Activated CD4-positive, alpha-beta memory T cell treated with anti-CD3 and anti-CD28 coated beads for 36 hours (primary cell): Measurements from ENCODE around the gene KCTD15. TPM values are rescaled to one million over a fixed set of nuclear protein-coding genes. Genes with fewer than 3 reads are reported as not detected.
"Not testable (repeated sequence)": the region's sequence is repeated elsewhere in the genome, so short reads cannot be mapped to it uniquely, and the experiment has no call there.

ENCODE experiments used
- CTCF ChIA-PET: fragments of 350-600 bp; sonication (Branson Sonifier 250); formaldehyde crosslinking; loops from one replicate; lab custom pipeline; 2021; ENCODE audit warnings: antibody characterized with exemption, inconsistent platforms; lab: Charles Lee
- POLR2A ChIA-PET: fragments of 350-600 bp; sonication (Branson Sonifier 250); formaldehyde crosslinking; loops from one replicate; lab custom pipeline; 2021; ENCODE audit warnings: antibody characterized with exemption; lab: Charles Lee
- DNase-seq: peaks from one replicate; pipeline ENCODE4 v3.0.0-alpha.2; 2020
- H3K27ac Mint-ChIP-seq: one replicate; pipeline ENCODE4 v1.8.0; 2021; ENCODE audit warnings: mixed read lengths
- H3K27me3 Mint-ChIP-seq: one replicate; pipeline ENCODE4 v1.8.0; 2021; ENCODE audit warnings: mixed read lengths
- H3K36me3 Mint-ChIP-seq: one replicate; pipeline ENCODE4 v1.8.0; 2021; ENCODE audit warnings: mixed read lengths
- H3K4me1 Mint-ChIP-seq: one replicate; pipeline ENCODE4 v1.8.0; 2021; ENCODE audit warnings: low read depth, mixed read lengths
- H3K4me3 Mint-ChIP-seq: one replicate; pipeline ENCODE4 v1.8.0; 2021; ENCODE audit warnings: mild to moderate bottlenecking, mixed read lengths
- H3K9me3 Mint-ChIP-seq: one replicate; pipeline ENCODE4 v1.8.0; 2021; ENCODE audit warnings: mixed read lengths
- intact Hi-C: fragments of 100-400 bp; cut with micrococcal nuclease; formaldehyde crosslinking; loops from one replicate; pipeline ENCODE4 v1.15.1; 2023
- total RNA-seq, 2 experiments: library from RNA; stranded (reverse); gene quantifications; one replicate each; pipeline ENCODE4 v1.2.3, GENCODE V29; 2021

Gene KCTD15
- total RNA-seq, 2 experiments from 2014 or later = 10.2 to 11.8 TPM

DNA sequence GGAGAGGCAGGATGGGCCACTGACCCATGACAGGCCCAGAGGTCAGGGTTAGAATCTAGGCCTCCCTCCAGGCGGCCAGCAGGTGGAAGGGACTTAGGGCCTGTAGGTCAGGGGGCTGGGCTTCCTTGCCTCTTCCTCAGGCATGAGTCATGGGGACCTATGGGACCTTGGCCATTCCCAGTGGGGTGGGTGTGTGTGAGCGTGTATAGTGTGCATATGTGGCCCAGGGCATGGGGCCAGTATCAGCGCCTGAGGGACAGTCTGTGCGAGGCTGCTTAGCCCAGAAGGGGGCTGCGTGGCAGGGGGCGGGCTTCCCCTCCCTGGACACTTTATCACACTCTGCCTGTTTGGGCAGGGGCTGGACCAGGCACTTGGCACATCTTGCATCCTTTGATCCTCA, 13.3 kb downstream of the KCTD15 start:
- CTCF ChIA-PET = interaction anchor here (1.0 to 1.1 kb wide), 2 partner anchors 15 to 188 kb away, joined by 4 to 5 read pairs; no protein-coding TSS in a partner anchor

DNA sequence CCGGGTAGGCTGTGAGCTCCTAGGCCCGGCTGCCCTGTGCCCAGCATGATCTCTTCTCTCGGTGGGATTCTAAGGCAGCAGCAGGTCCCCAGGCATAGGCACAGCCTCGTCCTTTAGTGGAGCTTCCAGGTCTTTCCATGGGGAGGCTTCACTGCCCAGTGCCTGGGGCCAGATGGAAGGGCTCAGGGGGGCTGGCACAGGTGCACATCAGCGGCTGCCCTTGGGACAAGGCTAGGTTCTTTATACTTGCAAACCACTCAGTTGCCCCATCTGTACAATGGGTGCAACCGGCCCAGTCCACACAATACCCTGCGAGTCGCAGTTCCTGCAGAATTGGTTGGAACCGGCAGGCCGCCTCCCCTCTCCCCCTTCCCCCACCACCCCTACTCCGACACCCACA, 14.2 kb downstream of the KCTD15 start:
- Mint-ChIP-seq H3K27me3 (no peaks in the 10 kb centered on the region), H3K4me3 (no peak overlapping the region), H3K36me3 (peaks cover 1% of the 10 kb centered on the region), H3K9me3 (no peaks in the 10 kb centered on the region), H3K27ac (no peak overlapping the region), H3K4me1 (peaks cover 6% of the 10 kb centered on the region)
- DNase-seq = no peak
- intact Hi-C loops = no loop called here
- ChIA-PET CTCF (interaction anchor here (1.0 to 1.1 kb wide), 2 partner anchors 16 to 187 kb away, joined by 4 to 5 read pairs; no protein-coding TSS in a partner anchor), POLR2A (no interaction called here)

More for the DNA sequence above, 13.3 kb downstream of the KCTD15 start:
- no peak overlapping the region for H3K4me3 Mint-ChIP-seq
- no peak overlapping the region for H3K27ac Mint-ChIP-seq
- DNase-seq = no peak
- intact Hi-C loops = no loop called here
- POLR2A ChIA-PET = no interaction called here
- H3K36me3 Mint-ChIP-seq = peaks cover 1% of the 10 kb centered on the region
- no peaks in the 10 kb centered on the region for H3K9me3 Mint-ChIP-seq
- H3K4me1 Mint-ChIP-seq = peaks cover 6% of the 10 kb centered on the region
- no peaks in the 10 kb centered on the region for H3K27me3 Mint-ChIP-seq

DNA sequence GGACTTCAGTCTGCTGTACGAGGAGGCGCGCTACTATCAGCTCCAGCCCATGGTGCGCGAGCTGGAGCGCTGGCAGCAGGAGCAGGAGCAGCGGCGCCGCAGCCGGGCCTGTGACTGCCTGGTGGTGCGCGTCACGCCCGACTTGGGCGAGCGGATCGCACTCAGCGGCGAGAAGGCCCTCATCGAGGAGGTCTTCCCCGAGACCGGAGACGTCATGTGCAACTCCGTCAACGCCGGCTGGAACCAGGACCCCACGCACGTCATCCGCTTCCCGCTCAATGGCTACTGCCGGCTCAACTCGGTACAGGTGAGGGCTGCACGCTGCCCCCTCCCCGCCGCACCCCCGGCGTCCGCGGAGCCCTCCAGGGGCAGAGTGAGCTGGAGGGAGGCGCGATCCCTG, 14.6 kb downstream of the KCTD15 start:
- H3K4me1 Mint-ChIP-seq = peaks cover 2% of the 10 kb centered on the region
- no peaks in the 10 kb centered on the region for H3K9me3 Mint-ChIP-seq
- intact Hi-C loops = no loop called here
- DNase-seq = no peak
- ChIA-PET CTCF (interaction anchor here (1.1 kb wide), 1 partner anchor 16 kb away, joined by 4 read pairs; no protein-coding TSS in a partner anchor), POLR2A (no interaction called here)
- H3K4me3 Mint-ChIP-seq = no peak overlapping the region
- H3K27ac Mint-ChIP-seq = no peak overlapping the region
- no peaks in the 10 kb centered on the region for H3K27me3 Mint-ChIP-seq
- peaks cover 1% of the 10 kb centered on the region for H3K36me3 Mint-ChIP-seq

DNA sequence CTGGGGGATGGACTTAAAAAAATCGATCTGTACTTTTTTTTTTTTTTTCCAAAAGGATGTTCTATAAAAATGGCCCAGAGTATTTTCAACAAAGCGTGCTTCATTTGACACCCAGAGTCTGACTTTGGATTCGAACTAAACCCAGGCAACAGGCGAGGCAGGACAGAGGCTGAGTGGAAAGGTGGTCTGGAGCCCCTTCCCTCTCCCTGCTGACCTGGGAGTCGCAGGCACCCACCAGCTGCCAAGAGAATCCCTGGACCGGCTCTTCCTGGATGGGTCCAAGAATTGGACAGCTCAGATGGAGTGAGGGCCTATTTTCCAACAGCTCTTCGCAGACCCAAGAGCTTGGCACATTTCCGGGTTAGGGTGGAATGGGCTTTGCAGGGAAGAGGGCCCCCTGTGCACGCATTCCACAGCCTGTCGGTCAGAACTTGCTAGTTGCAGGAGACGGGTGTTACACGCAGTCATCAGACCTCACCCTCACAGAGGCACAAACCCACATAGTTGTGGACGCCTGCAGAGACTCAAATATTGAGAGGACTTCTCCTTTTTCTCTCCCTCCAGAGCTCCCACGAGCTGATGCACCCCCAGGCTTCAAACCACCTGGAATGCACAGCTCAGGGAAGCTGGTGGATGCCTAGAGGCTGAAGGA, 15.2 kb downstream of the KCTD15 start:
- intact Hi-C loops = no loop called here
- no peak overlapping the region for H3K4me3 Mint-ChIP-seq
- CTCF ChIA-PET = no interaction called here
- no peaks in the 10 kb centered on the region for H3K27me3 Mint-ChIP-seq
- H3K27ac Mint-ChIP-seq = no peak overlapping the region
- H3K9me3 Mint-ChIP-seq = no peaks in the 10 kb centered on the region
- no peaks in the 10 kb centered on the region for H3K4me1 Mint-ChIP-seq
- H3K36me3 Mint-ChIP-seq = peaks cover 1% of the 10 kb centered on the region
- no peak for DNase-seq
- POLR2A ChIA-PET = no interaction called here

DNA sequence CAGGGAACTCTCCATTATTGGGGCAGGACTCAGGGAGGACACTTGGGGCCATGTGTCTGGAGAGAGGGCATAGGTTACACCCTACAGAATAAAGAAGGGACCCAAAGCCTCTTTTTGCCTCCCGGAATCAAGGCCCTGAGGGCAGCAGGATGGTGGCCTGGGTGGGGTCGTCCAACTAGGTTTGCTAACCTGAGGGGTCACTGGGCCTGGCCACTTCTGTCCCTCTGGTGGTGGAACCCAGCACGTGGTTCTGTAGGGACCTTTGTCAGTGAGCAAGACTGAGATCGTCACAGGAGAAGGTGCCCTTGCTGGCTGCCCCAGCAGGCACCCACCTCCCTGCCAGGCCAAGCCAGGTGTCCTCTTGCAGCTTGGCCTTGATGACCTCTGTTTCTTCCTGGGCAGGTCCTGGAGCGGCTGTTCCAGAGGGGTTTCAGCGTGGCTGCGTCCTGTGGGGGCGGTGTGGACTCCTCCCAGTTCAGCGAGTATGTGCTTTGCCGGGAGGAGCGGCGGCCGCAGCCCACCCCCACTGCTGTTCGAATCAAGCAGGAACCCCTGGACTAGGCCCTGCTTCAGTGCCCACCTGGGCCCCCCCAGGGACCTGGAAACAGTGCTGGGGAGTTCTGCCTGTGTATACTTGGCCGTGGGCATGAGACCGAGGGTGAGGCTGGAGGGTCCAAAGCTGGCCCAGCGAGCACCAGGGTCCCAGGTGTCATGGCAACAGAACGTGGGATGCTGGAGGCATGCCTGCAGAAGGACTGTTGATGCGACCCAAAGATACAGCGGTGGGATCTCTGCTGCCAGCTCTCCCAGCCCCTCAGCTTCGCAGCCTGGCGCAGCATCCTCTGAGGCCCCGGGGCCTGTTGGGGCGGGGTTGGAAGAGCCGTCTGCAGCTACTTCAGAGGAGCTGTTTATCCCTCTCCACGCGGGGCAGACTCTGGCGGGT, 16.0 kb downstream of the KCTD15 start:
- no peak overlapping the region for H3K27ac Mint-ChIP-seq
- peaks cover 1% of the 10 kb centered on the region for H3K36me3 Mint-ChIP-seq
- CTCF ChIA-PET = no interaction called here
- intact Hi-C loops = no loop called here
- H3K27me3 Mint-ChIP-seq = no peaks in the 10 kb centered on the region
- H3K9me3 Mint-ChIP-seq = no peaks in the 10 kb centered on the region
- H3K4me1 Mint-ChIP-seq = no peaks in the 10 kb centered on the region
- no peak for DNase-seq
- H3K4me3 Mint-ChIP-seq = no peak overlapping the region
- POLR2A ChIA-PET = no interaction called here

DNA sequence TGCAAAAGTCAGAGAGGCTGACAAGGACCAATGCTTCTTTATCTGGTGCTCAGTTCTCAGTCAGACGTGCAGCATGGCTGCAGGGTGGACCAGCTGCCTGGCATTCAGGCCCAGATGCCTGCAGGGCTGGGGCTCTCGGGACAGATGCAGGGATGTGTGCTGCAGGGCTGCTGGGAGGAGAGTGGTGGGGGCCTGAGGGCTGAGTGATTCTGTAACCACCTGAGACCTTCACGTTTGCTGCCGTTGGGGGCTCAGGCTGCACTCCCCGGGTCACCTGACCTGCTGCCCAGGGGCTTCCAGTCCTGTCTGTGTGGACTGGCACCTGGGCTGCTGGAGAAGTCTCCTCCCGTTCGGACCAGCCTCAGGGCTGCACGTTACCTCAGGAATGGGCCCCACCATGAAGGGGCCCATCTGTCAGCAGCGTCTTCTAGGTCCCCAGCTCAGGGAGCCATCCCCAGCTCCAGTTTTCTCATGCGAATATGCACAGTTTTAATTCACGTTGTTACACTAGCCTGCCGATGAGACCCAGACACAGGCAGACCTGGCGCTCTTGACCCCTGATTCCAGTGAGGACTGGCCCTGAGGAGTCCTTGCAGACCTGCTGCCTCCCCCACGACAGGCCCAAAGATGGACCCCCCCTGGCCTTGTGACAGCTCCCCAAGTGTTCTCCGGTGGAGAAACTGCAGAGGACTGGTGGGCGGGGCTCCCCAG, 16.9 kb downstream of the KCTD15 start:
- POLR2A ChIA-PET = no interaction called here
- Mint-ChIP-seq H3K4me3 (no peak overlapping the region), H3K36me3 (peaks cover 1% of the 10 kb centered on the region), H3K27ac (no peak overlapping the region), H3K27me3 (no peaks in the 10 kb centered on the region), H3K4me1 (peaks cover under 1% of the 10 kb centered on the region), H3K9me3 (no peaks in the 10 kb centered on the region)
- no peak for DNase-seq
- intact Hi-C loops = no loop called here
- CTCF ChIA-PET = no interaction called here

DNA sequence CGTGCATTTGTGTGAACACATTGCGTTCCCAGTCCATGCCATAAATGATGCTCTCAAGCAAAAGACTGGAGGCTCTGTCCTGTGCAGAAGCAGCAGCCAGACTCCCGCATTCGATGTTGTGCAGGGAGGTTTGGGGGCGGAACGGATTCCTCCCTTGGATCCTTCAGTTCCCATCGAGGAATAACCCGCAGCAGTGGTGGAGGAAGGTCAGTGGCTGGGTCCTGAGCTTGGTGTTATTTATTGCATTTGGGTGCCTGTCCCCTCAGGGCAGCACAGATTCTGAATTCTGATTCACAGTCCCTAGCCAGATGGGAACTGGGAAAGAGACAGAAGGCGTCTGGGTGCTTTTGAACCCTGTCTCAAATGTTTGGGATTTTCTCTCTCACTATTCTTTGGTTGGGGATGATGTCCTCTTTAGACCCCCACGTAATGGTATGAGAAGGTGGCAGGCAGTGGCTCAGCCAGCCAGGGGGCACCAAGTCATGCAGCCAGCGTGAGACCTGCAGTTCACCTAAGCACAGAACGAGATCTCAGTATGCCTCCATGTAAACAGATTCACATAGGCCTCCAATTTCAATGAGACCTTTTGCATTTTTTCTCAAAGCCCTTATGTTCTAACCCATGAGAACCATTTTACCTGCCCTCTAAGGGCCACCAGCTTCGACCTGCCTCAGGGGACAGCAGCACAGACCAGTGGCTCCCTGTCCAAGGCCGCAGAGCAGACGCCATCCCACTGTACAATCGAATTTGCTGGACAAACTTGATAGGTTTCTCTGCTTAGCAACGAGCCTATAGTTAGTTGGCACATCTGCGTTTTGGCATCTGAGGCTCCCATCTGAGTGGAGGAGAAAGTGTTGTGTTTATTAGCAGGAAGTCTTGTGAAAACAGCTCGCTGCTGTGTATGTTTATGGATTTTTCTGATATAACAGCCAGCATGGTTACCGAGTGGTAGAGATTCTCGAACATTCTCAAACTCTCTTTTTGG, 17.8 kb downstream of the KCTD15 start:
- Mint-ChIP-seq H3K27me3 (no peaks in the 10 kb centered on the region), H3K27ac (no peak overlapping the region), H3K4me1 (peaks cover 7% of the 10 kb centered on the region), H3K36me3 (peaks cover 1% of the 10 kb centered on the region), H3K4me3 (no peak overlapping the region), H3K9me3 (no peaks in the 10 kb centered on the region)
- DNase-seq = no peak
- intact Hi-C loops = no loop called here
- POLR2A ChIA-PET = no interaction called here
- CTCF ChIA-PET = interaction anchor here (1.4 kb wide), 1 partner anchor 20 kb away, joined by 6 read pairs; no protein-coding TSS in a partner anchor

DNA sequence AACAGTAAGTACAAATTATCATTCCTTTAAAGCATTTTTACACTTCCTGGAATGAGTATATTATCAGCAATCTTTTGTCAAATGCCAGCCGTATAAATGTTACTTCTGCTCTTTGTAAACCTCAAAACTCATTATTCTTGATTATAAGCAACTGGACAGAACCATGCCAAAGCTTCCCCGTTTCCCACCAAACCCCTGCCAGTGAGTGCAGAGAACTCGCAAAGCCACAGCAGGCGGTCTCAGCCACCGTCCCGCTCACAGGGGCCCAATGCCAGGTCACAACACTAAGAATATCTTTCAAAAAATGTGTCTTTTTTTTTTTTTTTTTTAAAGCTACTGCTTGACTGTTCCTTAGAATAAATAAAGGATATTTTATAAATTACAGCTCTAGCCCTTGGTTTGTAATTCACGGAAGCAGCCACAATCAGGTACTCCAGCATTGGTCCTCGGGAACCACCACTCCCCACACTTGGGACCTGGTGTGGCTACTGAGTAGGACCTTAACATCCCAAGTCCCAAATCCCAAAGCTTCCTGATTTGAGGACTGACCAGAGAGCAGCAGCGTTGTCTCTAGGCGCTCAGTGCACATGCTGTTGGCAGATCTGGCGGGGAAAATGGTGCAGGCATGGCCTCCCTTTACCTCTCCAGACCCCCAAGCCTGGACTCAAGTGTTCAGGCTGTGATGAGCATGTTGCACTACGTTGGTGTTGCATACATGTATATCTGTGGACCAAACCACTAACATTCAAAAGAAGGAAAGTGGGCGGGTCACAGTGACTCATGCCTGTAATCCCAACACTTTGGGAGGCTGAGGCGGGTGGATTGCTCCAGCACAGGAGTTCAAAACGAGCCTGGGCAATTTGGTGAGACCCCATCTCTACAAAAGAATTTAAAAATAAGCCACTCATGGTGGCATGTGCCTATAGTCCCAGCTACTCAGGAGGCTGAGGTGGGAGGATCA, 19.0 kb downstream of the KCTD15 start:
- Mint-ChIP-seq H3K4me1 (peaks cover 9% of the 10 kb centered on the region), H3K27ac (no peak overlapping the region), H3K9me3 (no peaks in the 10 kb centered on the region), H3K4me3 (no peak overlapping the region), H3K27me3 (no peaks in the 10 kb centered on the region), H3K36me3 (peaks cover 1% of the 10 kb centered on the region)
- POLR2A ChIA-PET = no interaction called here
- CTCF ChIA-PET = interaction anchor here (1.0 to 1.4 kb wide), 2 partner anchors 21 to 38 kb away, joined by 3 to 6 read pairs; no protein-coding TSS in a partner anchor
- no peak for DNase-seq
- intact Hi-C loops = no loop called here

DNA sequence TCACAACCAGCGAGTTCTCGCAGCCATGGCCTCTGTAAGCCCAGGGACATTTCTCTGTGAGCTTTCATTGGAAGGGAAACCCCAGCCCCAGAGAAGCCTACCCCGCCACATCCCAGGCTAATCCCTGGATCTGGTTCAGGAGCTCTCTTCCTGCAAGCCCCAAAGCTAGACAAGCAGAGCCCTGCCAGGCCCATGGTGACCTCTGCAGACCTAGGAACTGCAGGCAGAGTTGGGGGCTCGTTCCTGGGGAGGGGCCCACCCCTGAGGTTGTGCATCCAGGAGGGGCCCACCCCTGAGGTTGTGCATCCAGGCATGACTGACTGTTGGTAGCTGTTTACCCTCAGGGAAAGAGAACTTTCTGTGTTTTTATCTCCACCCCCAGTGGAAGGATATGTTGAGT, 21.7 kb downstream of the KCTD15 start:
- POLR2A ChIA-PET = interaction anchor here (0.6 kb wide), 1 partner anchor 169 kb away, joined by 5 read pairs; no protein-coding TSS in a partner anchor
- H3K4me1 Mint-ChIP-seq = peaks cover 19% of the 10 kb centered on the region
- H3K4me3 Mint-ChIP-seq = no peak overlapping the region
- intact Hi-C loops = no loop called here
- H3K9me3 Mint-ChIP-seq = no peaks in the 10 kb centered on the region
- no peaks in the 10 kb centered on the region for H3K36me3 Mint-ChIP-seq
- CTCF ChIA-PET = interaction anchor here (0.6 to 3.4 kb wide), 4 partner anchors 9 to 41 kb away, joined by 3 to 22 read pairs (median 8); no protein-coding TSS in a partner anchor
- H3K27ac Mint-ChIP-seq = peak overlapping the region; percentile 51
- DNase-seq = no peak
- no peaks in the 10 kb centered on the region for H3K27me3 Mint-ChIP-seq

DNA sequence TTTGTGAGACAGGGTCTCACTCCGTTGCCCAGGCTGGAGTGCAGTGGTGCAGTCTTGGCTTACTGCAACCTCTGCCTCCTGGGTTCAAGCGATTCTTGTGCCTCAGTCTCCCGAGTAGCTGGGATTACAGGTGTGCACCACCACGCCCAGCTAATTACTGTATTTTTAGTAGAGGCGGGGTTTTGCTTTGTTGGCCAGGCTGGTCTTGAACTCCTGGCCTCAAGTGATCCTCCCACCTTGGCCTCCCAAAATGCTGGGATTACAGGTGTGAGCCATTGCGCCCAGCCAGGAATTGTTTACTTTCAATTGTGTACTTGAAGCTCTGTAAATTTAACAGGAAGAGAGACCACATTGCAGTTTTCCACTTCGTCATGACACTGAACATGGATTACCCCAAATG, 22.4 kb downstream of the KCTD15 start:
- H3K9me3 Mint-ChIP-seq, intact Hi-C loops, H3K27me3 Mint-ChIP-seq, DNase-seq, H3K36me3 Mint-ChIP-seq: not testable (repeated sequence)
- Mint-ChIP-seq H3K27ac (peak overlapping the region; percentile 60), H3K4me3 (peak overlapping the region; percentile 49), H3K4me1 (peaks cover 19% of the 10 kb centered on the region)
- POLR2A ChIA-PET = interaction anchor here (0.9 to 1.6 kb wide), 3 partner anchors 21 to 444 kb away, joined by 3 to 8 read pairs (median 4); partner anchors contain the start of gene KCTD15
- CTCF ChIA-PET = interaction anchor here (0.6 to 3.4 kb wide), 5 partner anchors 8 to 41 kb away, joined by 3 to 22 read pairs (median 9); partner anchors contain the start of gene KCTD15
